GM18499 (cell line): ENCODE results near the gene PRTFDC1.
"Not testable (repeated sequence)": the region's sequence is repeated elsewhere in the genome, so short reads cannot be mapped to it uniquely, and the experiment has no call there.

ENCODE experiments used
- ATAC-seq: cut with Tn5 transposase; IDR thresholded peaks from one replicate; pipeline ENCODE4 v1.9.1; 2021; ENCODE audit warnings: moderate number of reproducible peaks; ENCODE audit not compliant: insufficient read depth, unreplicated experiment

The PRTFDC1 gene

DNA sequence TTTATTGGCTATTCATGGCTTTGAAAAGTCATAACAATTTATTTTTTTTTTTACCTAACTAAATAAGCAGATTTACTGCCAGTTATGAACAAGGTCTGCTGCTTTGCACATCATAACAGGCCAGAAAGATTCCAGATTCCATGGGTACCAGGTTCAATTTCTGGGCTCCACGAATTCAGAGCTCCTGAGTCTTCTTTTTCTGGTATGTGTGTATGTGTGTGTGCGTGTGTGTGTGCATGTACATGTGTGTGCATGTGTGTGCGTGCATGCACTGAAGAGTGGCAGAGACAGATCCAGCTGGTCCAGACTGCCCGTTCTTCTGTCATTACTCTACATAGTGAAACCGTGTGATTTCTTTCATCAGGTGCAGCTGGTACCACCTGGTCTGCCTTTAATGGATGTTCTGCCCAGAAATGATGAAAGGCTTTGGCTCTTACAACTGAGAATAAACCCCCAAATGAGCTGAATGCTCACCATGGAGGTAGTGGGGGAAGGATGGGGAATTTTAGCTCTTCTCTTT, 14.6 kb upstream of the PRTFDC1 start:
- no peak for ATAC-seq

DNA sequence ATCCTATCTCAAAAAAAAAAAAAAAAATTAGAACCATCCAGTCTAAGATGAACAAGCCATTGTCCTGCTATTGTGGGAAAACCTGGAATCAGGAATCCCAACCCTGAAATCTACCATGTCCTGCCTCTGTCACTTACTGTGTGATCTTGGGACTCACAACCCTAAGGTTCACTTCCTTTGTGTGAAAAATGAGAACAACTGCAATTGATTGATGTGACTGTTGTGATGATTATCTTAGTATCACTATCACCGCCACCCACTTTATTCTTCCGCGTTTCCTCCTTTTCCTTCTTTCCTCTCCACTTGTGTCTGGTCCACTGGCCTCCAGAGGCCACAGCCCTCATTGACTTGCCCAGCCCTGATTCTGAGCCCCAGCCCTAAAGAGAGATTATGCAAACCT, 12.6 kb upstream of the PRTFDC1 start:
- no peak for ATAC-seq

DNA sequence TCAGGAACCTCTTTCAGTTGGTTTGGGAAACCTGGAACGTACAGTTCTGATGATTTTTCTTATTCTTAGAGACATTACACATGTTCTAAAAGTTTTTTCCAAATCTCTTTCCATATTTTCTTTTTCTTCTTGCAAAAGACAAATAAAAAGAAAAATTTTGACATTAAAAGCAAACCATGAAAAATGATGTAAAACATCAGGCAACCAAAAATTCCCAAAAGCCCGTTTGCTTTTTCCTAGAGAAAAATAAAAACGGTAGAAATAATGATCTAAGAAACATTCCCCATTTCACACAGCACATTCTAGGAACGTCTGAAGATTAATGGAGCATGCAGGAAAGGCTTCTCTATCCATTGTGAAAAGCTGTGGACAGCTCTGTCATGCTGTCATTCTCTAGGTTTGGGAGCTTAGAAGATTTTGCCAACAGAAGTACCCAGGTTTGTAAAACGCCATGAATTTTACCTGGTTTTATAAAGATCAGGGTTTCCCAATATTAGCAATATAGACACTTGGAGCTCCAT, 11.2 kb upstream of the PRTFDC1 start:
- no peak for ATAC-seq

DNA sequence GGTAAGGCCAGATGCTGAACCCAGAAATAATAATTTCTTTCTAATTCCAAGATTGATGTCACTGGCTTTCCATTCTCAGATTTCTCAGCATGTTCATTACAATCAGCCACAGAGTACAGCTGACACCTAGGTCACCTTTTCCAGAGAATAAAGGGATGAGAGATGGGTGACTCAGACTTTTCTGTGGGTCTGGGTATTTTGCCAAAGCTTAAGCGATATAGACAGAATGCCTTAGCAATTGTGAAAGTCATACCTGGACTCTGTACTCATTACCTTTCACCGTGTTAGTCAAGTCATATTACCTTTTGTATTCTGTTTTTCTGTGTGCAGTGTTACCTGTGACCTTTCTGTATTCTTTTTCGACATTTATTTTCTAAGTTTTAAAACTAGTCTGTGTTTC, 10.6 kb upstream of the PRTFDC1 start:
- no peak for ATAC-seq

DNA sequence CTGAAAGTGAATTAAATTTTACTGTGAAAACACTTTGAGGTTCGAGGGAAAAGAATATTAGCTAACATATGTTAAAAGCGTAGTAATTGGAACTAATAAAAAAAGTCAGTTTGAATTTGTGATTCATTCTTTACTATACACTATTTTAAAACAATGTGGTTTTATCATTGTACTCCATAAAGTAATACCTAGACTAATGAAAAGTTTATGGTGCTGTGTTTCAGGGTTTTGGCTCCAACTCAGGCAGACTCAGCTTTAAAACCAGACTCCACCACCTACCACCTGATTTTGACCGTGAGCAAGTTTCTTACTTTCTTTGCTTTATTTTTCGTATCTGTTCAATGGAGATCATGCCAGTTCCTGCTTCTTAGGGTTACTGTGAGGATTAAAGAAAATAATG, 9.2 kb upstream of the PRTFDC1 start:
- ATAC-seq, result no peak

DNA sequence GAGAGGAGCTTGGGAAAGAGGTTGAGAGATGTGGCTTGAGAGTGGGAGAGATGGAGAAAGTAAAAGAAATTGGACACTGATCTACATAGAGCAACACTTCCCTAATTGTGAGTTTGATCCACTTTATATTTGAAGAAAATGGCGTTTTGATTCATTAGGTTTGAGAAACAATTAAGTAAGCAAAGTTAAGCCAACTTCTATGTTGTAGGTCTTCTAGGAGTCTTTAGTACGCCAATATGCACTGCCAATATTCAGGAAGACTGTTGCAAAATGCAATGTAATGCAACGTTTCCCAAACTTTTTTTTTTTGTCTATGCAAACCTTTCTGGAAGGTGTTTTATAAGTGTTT, 7.0 kb upstream of the PRTFDC1 start:
- ATAC-seq, result no peak

DNA sequence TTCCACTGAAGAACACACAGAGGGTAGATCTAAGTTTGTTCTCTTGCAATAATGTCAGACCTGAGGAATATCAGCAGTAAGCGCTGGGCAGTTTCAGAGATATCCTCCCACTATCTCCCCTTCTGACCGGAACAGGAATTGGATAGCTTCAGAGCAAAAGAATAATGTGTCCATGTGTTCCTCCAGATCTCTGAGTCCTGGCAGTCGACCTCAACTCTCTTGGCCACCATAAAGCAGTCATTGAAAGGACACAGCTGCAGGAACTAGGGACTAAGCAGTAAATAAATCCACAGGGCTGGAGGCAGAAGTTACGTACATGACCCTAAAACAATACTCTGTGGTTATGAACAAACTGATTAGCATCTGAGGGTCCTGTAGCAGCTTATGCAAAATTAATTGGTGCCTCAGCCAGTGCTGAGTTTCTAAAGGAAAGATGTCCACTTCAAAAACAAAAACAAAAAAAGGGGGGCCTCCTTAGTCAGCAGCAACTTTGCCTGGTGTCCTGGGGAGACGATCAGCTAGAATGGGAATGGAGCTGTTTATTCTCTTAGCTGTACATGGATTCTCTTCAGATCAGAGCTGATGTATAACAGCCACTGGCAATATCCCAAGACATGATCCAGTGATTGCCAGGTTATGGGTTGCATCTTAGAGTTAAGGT, 6.4 kb upstream of the PRTFDC1 start:
- ATAC-seq, result no peak

DNA sequence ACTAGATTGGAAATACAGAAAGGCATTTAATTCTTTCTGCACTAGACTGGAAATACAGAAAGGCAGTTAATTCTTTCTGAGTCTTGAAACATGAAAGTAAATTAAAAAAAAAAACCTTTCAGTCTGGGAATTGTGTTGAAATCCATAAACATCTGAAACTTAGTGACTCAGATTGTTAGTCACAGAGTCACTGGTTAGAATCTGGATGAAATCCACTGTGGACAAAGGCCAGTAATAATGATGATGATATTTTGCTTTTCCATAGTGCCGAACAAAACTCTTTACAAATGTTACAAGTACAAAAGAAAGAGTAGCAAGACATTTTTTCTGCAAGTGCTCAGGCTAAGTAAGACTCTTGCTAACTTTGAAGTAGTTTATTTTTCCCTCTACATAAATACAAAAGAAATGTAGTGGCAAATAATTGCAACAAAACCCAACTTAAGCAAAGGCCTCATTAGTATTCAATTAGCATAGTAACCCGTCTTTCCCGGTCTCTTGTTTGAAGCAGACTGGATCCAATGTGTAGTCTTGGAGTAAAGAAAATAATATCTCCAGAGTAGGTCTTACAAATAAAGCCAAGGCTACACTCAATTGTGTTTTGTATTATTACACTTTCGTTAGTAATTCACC, 5.8 kb upstream of the PRTFDC1 start:
- ATAC-seq, result no peak

DNA sequence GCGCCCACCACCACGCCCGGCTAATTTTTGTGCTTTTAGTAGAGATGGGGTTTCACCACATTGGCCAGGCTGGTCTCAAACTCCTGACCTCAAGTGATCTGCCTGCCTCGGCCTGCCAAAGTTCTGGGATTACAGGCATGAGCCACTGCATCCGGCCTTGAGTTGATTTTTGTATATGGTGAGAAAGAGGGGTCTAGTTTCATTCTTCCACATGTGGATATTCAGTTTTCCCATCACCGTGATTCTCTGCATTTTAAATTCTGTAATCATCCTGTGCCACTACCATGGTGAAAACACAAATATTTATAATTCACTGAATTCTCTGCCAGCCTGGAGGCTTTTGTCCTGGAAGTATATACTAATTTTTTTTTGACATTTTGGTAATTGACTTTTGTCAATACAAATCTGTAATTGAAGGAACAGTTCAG, 5.2 kb upstream of the PRTFDC1 start:
- not testable (repeated sequence) for ATAC-seq

DNA sequence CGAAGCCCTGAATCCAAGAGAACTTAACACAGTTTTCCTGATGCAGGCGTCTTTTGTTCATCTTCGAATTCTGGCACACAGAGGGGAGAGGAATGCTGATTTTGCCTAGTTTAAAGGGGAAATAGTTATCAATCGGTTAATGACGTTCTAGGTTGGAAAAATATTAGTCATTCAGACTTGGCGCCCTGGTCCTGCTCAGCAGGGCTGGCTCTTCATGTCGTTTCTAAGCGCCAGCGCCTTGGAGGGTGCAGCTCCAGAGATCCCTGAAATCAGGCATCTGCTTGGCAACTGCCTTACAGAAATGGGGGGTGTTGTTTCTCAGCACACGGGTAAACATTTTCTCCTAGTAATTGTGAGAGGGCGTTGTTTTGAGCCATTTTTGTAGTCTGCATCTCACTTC, 1.3 kb upstream of the PRTFDC1 start:
- no peak for ATAC-seq

DNA sequence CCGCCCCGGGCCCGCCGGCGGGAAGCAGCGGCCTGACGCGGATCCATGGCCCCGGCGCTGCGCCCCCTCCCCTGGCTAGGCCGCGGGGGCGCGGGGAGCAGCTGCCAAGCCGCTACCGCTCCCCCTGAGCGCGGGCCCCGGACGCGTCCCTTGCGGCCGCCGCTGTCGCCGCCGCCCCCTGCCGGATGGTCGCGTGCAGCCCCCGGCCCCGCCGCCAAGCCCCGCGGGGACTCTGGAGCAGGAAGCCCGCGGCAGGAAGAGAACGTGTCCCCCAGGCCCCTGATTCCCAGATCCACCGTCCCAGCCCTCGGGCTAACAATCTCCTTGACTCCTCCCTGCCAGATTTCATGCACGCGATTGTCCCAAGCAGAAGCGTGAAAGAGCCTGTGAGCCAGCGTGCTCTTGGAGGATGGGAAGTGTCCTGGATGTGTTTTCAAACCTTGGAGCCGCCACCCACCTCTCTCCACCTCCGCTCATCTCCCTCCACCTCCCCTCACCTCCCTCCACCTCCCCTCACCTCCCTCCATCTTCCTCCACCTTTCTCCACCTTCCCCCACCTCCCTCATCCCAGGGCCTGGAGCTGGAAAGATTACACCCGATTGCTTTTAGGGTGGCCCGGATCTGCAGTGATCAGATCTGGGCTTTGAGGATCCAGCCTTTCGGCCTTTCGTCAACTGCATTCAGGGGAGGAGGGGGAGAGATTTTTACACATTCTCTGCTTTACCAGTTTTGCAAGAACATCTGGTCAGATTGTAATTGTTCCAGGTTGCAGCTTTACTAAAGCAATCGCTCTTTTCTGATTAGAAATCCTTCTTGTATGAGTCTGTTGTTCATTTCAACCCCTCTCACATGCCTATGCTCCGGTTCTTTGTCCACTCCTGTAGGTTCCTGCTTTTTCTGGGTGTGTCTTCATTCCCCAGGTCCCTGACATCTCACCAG, 570 bp upstream of the PRTFDC1 start:
- ATAC-seq, result no peak

DNA sequence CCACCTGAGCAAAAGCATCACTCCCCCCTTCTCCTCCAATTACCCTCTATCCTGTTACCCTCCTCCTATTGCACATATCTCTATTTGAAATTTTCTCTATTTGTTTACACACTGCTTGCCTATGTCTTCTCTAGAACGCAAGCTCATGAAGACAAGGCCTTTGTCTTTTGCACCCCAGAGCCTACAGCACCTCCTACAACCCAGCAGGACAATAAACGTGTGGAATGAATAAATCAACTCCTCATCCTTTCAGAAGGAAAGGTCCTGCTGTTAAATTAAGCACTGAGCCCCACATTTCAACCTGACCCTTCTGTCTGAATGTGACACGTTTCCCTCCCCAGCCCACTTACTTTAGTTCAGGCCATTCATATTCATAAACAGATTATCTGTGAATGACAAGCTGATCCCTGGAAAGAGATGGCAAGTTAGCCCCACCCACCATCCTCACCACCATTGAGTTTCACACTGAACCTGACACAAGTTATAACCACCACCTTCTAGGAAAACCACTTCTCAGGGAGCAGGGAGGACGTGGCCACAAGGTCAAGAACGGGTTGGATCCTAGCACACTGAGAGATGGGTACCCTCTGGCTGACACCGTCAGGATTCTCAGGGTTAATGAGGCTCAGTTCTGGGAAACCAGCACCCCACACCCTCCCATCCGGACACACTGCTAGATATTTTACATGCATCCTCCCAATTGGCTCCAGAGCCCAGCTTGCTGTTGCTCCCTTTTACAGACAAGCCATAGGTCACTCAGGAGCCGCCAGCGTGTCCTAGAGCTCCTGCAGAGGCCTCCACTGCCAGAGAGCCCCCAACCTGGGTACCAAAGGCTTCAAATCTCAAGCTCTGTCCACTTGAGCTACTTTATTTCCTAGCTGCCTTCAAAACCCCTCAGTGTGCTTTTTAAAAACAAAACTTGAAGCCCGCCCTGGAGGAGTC, 934 bp downstream of the PRTFDC1 start:
- no peak for ATAC-seq

DNA sequence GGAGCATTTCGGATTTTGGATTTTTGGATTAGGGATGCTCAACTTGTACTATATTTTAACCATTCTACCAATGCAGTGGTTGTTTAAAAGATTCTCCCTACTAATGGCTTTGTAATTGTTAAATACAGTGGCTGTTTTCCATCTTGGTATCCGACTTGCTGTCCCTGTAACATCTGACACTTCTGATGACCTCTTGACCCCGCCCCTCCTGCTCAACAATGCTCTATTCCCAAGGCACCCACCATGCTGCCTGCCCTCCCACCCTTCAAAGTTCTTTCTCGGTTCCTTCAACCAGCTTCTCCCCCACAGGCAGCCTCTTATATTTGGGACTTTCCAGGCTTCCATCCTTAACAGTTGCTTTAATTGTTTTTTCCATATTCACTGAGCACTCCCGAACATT, 2.0 kb downstream of the PRTFDC1 start:
- no peak for ATAC-seq

DNA sequence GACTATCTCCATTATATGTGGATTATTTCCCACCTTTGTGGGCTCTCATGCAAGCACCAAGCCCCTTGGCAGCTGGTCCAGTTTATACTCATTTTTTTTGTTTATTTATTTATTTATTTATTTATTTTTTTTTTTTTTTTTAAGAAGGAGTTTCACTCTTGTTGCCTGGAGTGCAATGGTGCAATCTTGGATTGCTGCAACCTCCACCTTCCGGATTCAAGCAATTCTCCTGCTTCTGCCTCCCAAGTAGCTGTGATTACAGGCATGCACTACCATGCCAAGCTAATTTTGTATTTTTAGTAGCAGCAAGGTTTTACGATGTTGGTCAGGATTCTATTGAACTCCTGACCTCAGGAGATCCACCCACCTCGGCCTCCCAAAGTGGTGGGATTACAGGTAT, 2.8 kb downstream of the PRTFDC1 start:
- ATAC-seq, result no peak

DNA sequence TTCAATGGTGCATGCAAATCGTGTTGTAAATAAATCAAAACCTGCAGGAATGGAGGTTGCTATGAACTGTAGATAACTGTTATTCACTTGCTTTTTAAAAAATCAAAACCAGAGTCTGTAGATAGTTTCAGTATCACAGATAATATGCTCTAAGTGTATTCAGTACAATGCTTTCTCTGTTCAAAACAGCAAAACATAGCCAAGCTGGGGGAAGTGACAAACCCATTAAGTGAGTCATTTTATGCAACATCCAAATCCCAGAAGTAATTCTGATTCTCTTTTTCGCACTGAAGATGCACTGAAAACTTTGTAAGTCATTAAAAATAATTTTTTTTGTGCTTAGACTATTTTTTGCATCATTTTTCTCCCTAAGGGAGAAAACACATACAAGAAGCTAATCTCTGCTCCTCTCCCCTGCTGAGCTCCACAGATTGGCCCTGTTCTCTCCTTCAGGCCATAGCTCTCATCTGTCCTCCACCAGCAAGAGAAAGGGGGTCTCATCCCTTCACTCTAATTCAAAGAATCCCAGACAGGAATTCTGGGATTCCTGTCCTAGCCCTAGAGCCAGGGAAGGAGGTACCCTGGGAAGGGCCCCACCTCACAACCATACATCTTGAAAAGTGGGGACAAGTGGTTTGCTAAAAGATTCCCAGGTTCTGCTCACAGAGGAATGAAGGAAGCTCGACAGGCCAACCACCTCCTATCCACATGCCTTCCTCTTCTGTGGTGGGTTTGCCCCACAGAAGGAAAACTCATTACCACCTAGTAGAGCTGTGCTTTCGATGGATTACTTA, 4.9 kb downstream of the PRTFDC1 start:
- ATAC-seq, result peak; percentile 74

DNA sequence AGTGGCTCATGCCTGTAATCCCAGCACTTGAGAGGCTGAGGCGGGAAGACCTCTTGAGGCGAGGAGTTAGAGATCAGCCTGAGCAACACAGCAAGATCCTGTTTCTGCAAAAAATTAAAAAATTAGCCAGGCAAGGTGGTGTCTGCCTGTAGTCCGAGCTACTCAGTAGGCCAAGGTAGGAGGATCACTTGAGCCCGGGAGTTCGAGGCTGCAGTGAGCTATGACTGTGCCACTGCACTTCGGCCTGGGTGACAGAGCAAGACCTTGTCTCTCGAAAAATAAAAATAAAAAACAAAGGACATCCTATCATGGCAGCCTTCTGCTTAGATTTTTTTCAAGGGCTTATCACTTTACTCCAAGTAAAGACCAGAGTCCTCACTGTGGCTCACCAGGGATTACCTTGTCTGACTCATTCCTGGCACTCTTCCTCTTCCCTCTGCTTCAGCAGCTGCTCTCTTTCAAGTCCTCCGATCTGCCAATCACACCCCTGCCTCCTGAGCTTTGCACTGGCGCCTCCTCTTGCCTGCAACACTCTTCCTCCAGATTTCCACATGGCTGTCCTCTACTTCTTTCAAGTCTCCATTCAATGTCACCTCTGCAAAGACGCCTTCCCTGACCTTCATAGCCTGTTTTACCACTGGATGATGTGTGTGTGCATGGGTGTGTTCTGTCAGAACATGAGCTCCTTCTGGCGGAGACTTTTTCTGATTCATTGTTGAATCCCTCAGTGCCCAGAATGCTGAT, 7.7 kb downstream of the PRTFDC1 start:
- no peak for ATAC-seq

DNA sequence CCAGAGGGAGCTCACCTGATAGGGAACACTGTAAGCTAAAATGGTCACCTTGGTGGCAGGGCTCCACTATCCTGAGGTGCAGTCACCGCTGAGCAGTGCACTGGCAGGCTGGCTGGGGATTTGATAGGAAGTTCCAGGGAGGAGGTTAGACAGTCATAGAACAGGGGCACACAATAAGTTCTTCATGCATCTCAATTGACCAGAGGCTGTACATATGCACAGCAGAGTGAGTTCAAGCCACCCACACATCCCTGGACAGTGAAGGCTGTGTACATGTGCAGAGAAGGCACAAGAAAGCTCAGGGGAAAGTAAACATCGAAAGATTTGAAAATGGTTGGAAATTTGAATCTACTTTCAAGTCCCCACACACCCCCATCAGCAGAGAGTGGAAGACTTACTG, 13.9 kb downstream of the PRTFDC1 start:
- no peak for ATAC-seq

DNA sequence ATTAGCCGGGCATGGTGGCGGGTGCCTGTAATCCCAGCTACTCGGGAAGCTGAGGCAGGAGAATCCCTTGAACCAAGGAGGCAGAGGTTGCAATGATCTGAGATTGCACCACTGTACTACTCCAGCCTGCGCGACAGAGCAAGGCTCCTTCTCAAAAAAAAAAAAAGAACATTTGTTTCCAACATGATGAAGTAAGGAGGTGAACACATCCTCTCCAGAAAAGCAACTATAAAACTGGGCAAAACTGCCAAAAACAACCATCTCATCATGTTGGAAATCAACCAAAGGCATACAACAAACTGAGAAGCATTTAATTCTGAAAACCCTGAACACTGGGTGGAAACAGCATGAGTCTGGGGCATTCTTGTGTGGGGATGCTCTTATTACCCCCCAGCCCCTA, 14.3 kb downstream of the PRTFDC1 start:
- ATAC-seq, result no peak
